COLO829 (cell line): ENCODE data around the gene KIAA0040.
"Not testable (repeated sequence)": the region's sequence is repeated elsewhere in the genome, so short reads cannot be mapped to it uniquely, and the experiment has no call there.

Source experiments
- DNase-seq: peaks from one replicate; pipeline ENCODE4 v3.0.0; 2012; ENCODE audit warnings: low spot score

The KIAA0040 gene

GRCh38 chr1:175134500-175134899, 58.1 kb downstream of the KIAA0040 start:
- no peak for DNase-seq

GRCh38 chr1:175133673-175134435, 58.7 kb downstream of the KIAA0040 start:
- no peak for DNase-seq

- DNase-seq: peak; percentile 67
Observed at GRCh38 chr1:175132436-175132835, 60.1 kb downstream of the KIAA0040 start.

DNA sequence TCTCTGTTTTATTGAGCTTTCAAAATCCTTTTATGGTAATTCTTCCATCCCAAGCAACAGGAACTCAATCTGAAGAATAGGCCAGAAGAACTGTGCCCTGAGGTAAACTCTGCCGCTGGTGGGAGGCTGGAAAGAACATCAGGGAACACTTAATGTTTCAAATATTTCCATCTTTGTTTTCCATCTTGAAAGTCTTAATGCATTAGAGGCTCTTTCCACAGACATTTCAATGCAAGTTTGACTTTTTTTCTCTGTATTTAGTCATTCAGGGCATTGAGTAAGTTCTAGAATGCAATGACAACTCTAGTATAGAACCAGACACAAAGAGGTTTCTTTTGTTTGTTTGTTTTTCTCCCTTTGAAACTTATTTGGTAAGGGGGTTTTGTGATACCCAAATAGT, 61.5 kb downstream of the KIAA0040 start:
- DNase-seq: no peak

DNA sequence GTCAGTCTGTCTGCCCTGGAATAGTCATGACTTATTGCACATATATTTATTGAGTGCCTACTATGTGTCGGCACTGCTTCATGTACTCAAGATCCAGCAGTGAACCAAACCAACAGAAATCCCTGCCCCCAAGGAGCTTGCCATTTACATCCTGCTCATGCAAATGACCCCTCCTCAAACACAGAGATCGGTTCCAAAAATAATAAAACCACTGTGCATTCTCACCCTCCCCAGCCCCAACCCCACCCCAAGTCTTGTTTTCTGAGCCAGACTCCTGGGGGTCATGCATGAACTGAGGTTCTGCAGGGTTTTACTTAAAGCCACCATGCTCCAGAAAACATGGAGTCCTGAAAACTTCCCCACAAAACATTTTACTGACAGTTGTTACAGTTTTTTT, 61.9 kb downstream of the KIAA0040 start:
- no peak for DNase-seq

- no peak for DNase-seq
Observed at GRCh38 chr1:175129997-175130648, 62.5 kb downstream of the KIAA0040 start.

- no peak for DNase-seq
Observed at GRCh38 chr1:175129644-175129996, 63.0 kb downstream of the KIAA0040 start.

DNA sequence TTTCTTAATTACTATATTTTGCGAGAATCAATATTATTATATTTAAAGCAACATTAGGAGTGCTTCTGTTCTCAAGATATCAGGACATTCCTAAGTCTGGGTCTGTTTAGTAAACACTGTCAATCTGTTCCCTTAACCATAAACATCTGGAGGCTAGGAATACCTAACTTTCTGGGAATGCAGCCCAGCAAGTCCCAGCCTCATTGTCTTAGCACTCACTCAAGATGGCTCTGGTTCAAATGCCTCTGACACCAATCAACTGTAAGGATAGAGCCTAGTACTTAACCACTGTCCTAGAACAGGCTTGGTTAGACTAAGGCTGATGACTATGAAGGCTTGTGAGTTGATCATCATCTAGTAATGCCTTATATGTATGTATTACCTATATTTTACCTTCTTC, 63.4 kb downstream of the KIAA0040 start:
- no peak for DNase-seq

DNA sequence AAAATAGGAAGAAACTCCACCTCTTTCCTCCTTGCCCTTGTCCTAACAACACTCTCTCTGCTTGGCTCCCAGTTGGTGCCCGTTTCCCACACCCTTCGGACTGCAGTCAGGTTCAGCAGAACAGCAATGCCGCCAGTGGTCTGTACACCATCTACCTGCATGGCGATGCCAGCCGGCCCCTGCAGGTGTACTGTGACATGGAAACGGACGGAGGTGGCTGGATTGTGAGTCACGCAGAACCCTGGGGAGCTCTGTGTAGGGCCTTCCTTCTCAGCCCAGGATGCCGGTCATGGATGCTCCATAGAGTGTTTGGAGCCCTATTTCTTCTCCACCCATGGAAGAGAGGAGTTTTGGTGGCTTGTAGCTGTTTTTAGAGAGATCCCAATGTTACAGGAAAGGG, 64.1 kb downstream of the KIAA0040 start:
- DNase-seq: no peak

DNA sequence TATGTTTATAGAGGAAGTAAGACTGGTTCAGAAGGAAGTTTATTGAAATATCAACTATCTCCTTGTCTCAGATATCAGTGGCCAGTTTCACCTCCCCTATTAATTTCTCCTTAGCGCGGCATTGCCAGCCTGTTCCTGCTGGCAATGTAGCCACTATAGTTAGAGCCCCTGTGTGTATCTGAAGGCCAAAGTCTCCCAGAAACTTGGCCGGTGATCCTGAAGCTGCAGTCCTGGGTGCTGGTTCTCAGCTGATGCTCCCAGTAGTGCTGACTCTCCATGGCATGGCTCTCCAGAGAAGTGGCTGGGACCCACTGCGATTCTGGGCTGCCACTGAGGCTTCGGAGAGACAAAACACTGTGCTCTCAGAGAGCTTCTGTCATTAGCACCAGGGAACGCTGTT, 65.0 kb downstream of the KIAA0040 start:
- no peak for DNase-seq

DNA sequence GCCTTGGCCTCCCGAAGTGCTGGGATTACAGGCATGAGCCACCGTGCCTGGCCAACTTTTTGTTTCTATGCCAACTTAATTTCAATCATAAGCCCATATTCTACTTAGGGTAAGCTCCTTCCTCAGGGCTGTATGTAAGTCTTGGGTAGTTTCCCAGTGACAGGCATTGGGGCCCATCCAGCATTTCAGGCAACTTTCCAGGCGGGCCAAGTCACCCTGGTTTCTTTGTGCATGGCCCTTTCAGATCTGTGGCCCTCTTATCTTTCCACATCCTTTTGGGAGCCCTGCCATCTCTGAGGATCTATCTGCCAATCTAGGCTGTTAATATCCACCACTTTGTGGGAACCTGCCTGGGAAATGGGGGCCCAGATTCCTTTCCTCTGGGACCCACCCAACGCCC, 66.2 kb downstream of the KIAA0040 start:
- DNase-seq: no peak

DNA sequence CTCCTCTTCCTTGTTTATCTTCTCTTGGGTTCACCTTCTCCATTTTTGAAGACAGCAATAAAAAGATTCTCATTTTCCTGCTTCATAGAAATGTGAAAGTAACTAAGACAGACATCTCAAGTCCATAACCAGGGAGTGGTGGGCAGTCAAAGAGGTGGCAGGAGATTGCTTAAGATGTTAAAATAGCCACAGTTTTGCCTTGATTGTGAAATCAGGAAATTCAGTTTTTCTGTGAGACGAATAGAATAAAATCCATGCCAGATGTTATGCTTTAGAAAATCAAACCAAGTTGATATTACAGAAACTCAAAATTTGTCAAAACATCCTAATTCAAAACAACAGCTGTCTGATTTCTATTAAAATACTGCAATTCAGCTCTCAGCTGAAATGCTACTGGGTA, 67.7 kb downstream of the KIAA0040 start:
- no peak for DNase-seq

GRCh38 chr1:175120511-175120910, 72.1 kb downstream of the KIAA0040 start:
- DNase-seq: no peak

GRCh38 chr1:175118375-175119367, 73.9 kb downstream of the KIAA0040 start:
- no peak for DNase-seq

DNA sequence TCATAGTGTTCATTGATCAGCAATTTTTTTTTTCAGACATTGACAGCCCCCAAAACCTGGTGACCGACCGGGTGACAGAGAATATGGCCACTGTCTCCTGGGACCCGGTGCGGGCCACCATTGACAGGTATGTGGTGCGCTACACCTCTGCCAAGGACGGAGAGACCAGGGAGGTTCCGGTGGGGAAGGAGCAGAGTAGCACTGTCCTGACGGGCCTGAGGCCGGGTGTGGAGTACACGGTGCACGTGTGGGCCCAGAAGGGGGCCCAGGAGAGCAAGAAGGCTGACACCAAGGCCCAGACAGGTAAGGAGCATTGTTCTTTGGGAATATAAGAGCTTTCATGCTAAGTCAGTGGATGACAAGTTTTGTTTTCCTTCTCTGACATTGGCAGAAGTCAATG, 75.7 kb downstream of the KIAA0040 start:
- no peak for DNase-seq

DNA sequence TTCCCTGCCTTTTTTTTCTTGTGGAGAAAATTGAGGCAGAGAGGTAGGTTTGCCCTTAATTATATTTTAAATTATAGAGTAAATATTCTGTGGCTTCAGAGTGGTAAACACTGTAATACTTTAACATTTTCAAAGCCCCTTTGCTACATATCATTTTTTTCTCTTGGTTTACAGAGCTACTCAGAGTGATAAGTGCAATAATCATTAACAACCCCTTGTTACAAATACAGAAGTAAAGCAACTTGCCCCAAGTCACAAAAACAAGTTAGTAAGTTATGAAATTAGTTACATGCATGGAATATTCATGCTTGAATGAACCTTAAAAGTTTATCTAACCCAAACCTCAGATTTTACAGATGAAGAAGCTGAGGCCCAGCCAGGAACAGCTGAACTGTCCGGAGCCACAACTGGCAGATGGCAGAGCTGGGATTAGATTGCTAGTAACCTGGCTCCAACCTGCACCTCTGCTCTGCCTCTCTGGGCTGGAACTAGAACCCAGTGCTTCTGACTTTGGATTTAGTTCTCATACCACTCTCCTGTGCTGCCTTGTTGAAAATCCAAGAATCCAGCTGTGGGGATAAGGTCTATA, 76.3 kb downstream of the KIAA0040 start:
- DNase-seq: no peak

DNA sequence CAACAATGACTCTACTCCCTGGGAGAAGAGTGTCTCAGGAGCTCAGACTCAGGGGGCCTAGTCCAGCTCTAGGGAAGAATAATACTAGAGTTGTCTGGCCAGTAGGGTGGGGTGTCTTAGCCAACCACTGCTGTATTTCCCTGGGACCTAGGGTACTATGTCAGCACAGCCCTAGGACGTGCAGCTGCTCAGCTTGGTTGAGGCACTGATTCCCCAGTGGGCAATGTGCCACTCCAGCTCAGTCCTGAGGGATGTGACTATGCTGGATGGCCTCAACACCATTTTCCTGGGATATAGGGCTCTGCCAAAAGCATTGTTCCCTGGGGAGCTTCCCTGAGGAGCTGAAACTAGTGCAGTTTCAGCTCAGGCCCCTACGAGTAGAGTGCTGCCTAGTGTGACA, 77.6 kb downstream of the KIAA0040 start:
- DNase-seq: no peak

GRCh38 chr1:175108331-175108820, 84.2 kb downstream of the KIAA0040 start:
- DNase-seq: not testable (repeated sequence)
